Memory B cell (primary cell): ENCODE results near the gene PDCD2L.
"Not testable (repeated sequence)": the region's sequence is repeated elsewhere in the genome, so short reads cannot be mapped to it uniquely, and the experiment has no call there.

Experiments
- ATAC-seq: fragments of 150-1000 bp; cut with Tn5 transposase; 2 replicates; pipeline ENCODE4 v1.10.0; 2021; ENCODE audit warnings: low read depth, mild to moderate bottlenecking, moderate library complexity
- DNase-seq, 2 donors: peaks; one replicate each; pipeline ENCODE4 v3.0.0; 2022; ENCODE audit warnings: low spot score in 2 of 2
- H3K27ac Mint-ChIP-seq: one replicate; pipeline ENCODE4 v1.8.0; 2022; ENCODE audit warnings: mild to moderate bottlenecking, moderate library complexity, mixed read lengths
- H3K27me3 Mint-ChIP-seq: one replicate; pipeline ENCODE4 v1.8.0; 2022; ENCODE audit warnings: mixed read lengths
- H3K36me3 Mint-ChIP-seq: one replicate; pipeline ENCODE4 v1.8.0; 2022; ENCODE audit warnings: mild to moderate bottlenecking, mixed read lengths
- H3K4me1 Mint-ChIP-seq: one replicate; pipeline ENCODE4 v1.8.0; 2022; ENCODE audit warnings: mixed read lengths
- H3K4me3 Mint-ChIP-seq: one replicate; pipeline ENCODE4 v1.8.0; 2022; ENCODE audit warnings: mild to moderate bottlenecking, moderate library complexity, mixed read lengths
- H3K9me3 Mint-ChIP-seq: one replicate; pipeline ENCODE4 v1.8.0; 2022; ENCODE audit warnings: mixed read lengths

The PDCD2L gene

GRCh38 chr19:34387446-34387810, 16.8 kb upstream of the PDCD2L start:
- ATAC-seq (no peak), DNase-seq (no peak)
- H3K27me3 Mint-ChIP-seq: no peaks in the 10 kb centered on the region
- no peak overlapping the region for H3K4me3 Mint-ChIP-seq
- peaks cover 14% of the 10 kb centered on the region for H3K36me3 Mint-ChIP-seq
- H3K4me1 Mint-ChIP-seq: no peaks in the 10 kb centered on the region
- H3K9me3 Mint-ChIP-seq: no peaks in the 10 kb centered on the region
- no peak overlapping the region for H3K27ac Mint-ChIP-seq

GRCh38 chr19:34388745-34389144, 15.5 kb upstream of the PDCD2L start:
- not testable (repeated sequence) for DNase-seq, H3K27me3 Mint-ChIP-seq, H3K4me1 Mint-ChIP-seq, H3K36me3 Mint-ChIP-seq, H3K9me3 Mint-ChIP-seq, H3K4me3 Mint-ChIP-seq, ATAC-seq, H3K27ac Mint-ChIP-seq

GRCh38 chr19:34391813-34392212, 12.4 kb upstream of the PDCD2L start:
- H3K36me3 Mint-ChIP-seq: peaks cover 5% of the 10 kb centered on the region
- ATAC-seq: no peak
- H3K27ac Mint-ChIP-seq: no peak overlapping the region
- no peaks in the 10 kb centered on the region for H3K27me3 Mint-ChIP-seq
- no peaks in the 10 kb centered on the region for H3K9me3 Mint-ChIP-seq
- DNase-seq: no peak
- H3K4me1 Mint-ChIP-seq: no peaks in the 10 kb centered on the region
- no peak overlapping the region for H3K4me3 Mint-ChIP-seq

GRCh38 chr19:34393031-34393430, 11.2 kb upstream of the PDCD2L start:
- Mint-ChIP-seq H3K4me3 (no peak overlapping the region), H3K27ac (no peak overlapping the region), H3K4me1 (no peaks in the 10 kb centered on the region), H3K9me3 (no peaks in the 10 kb centered on the region), H3K36me3 (peaks cover 5% of the 10 kb centered on the region), H3K27me3 (no peaks in the 10 kb centered on the region)
- DNase-seq (no peak), ATAC-seq (no peak)

GRCh38 chr19:34393629-34394028, 10.6 kb upstream of the PDCD2L start:
- no peaks in the 10 kb centered on the region for H3K9me3 Mint-ChIP-seq
- DNase-seq: no peak
- H3K4me1 Mint-ChIP-seq: no peaks in the 10 kb centered on the region
- no peak overlapping the region for H3K27ac Mint-ChIP-seq
- peaks cover 6% of the 10 kb centered on the region for H3K36me3 Mint-ChIP-seq
- no peaks in the 10 kb centered on the region for H3K27me3 Mint-ChIP-seq
- ATAC-seq: no peak
- no peak overlapping the region for H3K4me3 Mint-ChIP-seq

GRCh38 chr19:34397853-34398252, 6.3 kb upstream of the PDCD2L start:
- ATAC-seq: no peak

GRCh38 chr19:34399886-34400285, 4.3 kb upstream of the PDCD2L start:
- Mint-ChIP-seq H3K27ac (no peak overlapping the region), H3K4me1 (peaks cover 2% of the 10 kb centered on the region), H3K36me3 (peaks cover 10% of the 10 kb centered on the region), H3K9me3 (no peaks in the 10 kb centered on the region), H3K4me3 (no peak overlapping the region), H3K27me3 (no peaks in the 10 kb centered on the region)
- DNase-seq (no peak), ATAC-seq (no peak)

More at GRCh38 chr19:34397853-34398252, 6.3 kb upstream of the PDCD2L start:
- Mint-ChIP-seq H3K27ac (no peak overlapping the region), H3K4me3 (no peak overlapping the region), H3K4me1 (no peaks in the 10 kb centered on the region), H3K36me3 (peaks cover 12% of the 10 kb centered on the region), H3K9me3 (no peaks in the 10 kb centered on the region), H3K27me3 (no peaks in the 10 kb centered on the region)
- no peak for DNase-seq

GRCh38 chr19:34400844-34401243, 3.4 kb upstream of the PDCD2L start:
- H3K27me3 Mint-ChIP-seq, H3K4me1 Mint-ChIP-seq, H3K36me3 Mint-ChIP-seq, H3K27ac Mint-ChIP-seq, ATAC-seq, H3K4me3 Mint-ChIP-seq, H3K9me3 Mint-ChIP-seq, DNase-seq: not testable (repeated sequence)

- no peaks in the 10 kb centered on the region for H3K9me3 Mint-ChIP-seq
- H3K4me3 Mint-ChIP-seq: no peak overlapping the region
- no peak overlapping the region for H3K27ac Mint-ChIP-seq
- DNase-seq: no peak
- no peaks in the 10 kb centered on the region for H3K27me3 Mint-ChIP-seq
- no peak for ATAC-seq
- H3K36me3 Mint-ChIP-seq: peaks cover 7% of the 10 kb centered on the region
- H3K4me1 Mint-ChIP-seq: peaks cover 2% of the 10 kb centered on the region
Measured at GRCh38 chr19:34402074-34402600, 2.1 kb upstream of the PDCD2L start.

GRCh38 chr19:34403784-34404108, 453 bp upstream of the PDCD2L start:
- peaks cover 8% of the 10 kb centered on the region for H3K36me3 Mint-ChIP-seq
- H3K4me1 Mint-ChIP-seq: peaks cover 5% of the 10 kb centered on the region
- peak overlapping the region; percentile 95 for H3K4me3 Mint-ChIP-seq
- H3K27ac Mint-ChIP-seq: peak overlapping the region; percentile 85
- no peaks in the 10 kb centered on the region for H3K9me3 Mint-ChIP-seq
- ATAC-seq (peak; percentile 2), DNase-seq (no peak)
- no peaks in the 10 kb centered on the region for H3K27me3 Mint-ChIP-seq

GRCh38 chr19:34405892-34406660, 1.9 kb downstream of the PDCD2L start:
- ATAC-seq (no peak), DNase-seq (no peak)
- no peaks in the 10 kb centered on the region for H3K9me3 Mint-ChIP-seq
- no peaks in the 10 kb centered on the region for H3K27me3 Mint-ChIP-seq
- no peak overlapping the region for H3K4me3 Mint-ChIP-seq
- no peak overlapping the region for H3K27ac Mint-ChIP-seq
- peaks cover 13% of the 10 kb centered on the region for H3K36me3 Mint-ChIP-seq
- H3K4me1 Mint-ChIP-seq: peaks cover 16% of the 10 kb centered on the region

GRCh38 chr19:34408411-34408810, 4.2 kb downstream of the PDCD2L start:
- no peaks in the 10 kb centered on the region for H3K9me3 Mint-ChIP-seq
- H3K27me3 Mint-ChIP-seq: no peaks in the 10 kb centered on the region
- H3K4me3 Mint-ChIP-seq: no peak overlapping the region
- DNase-seq: no peak
- H3K36me3 Mint-ChIP-seq: peaks cover 13% of the 10 kb centered on the region
- peaks cover 16% of the 10 kb centered on the region for H3K4me1 Mint-ChIP-seq
- no peak for ATAC-seq
- H3K27ac Mint-ChIP-seq: peak overlapping the region; percentile 71

GRCh38 chr19:34409189-34410164, 5.3 kb downstream of the PDCD2L start:
- ATAC-seq (peak; percentile 35), DNase-seq (no peak)
- Mint-ChIP-seq H3K4me1 (peaks cover 16% of the 10 kb centered on the region), H3K9me3 (no peaks in the 10 kb centered on the region), H3K4me3 (peak overlapping the region; percentile 44), H3K36me3 (peaks cover 15% of the 10 kb centered on the region), H3K27me3 (no peaks in the 10 kb centered on the region), H3K27ac (peak overlapping the region; percentile 71)

GRCh38 chr19:34411216-34411615, 7.0 kb downstream of the PDCD2L start:
- peaks cover 19% of the 10 kb centered on the region for H3K36me3 Mint-ChIP-seq
- no peak overlapping the region for H3K27ac Mint-ChIP-seq
- H3K9me3 Mint-ChIP-seq: no peaks in the 10 kb centered on the region
- H3K27me3 Mint-ChIP-seq: no peaks in the 10 kb centered on the region
- DNase-seq (no peak), ATAC-seq (no peak)
- H3K4me3 Mint-ChIP-seq: no peak overlapping the region
- H3K4me1 Mint-ChIP-seq: peaks cover 14% of the 10 kb centered on the region
